ENCODE results near the gene DUSP6. TPM values are rescaled to one million over a fixed set of nuclear protein-coding genes. Genes with fewer than 3 reads are reported as not detected.

The DUSP6 gene
- total and polyA plus RNA-seq, 10 of the 15 experiments (the other 5 are each of a cell fraction or from before 2014, with no cell fraction given): 0.02 to 0.69 (median 0.07) TPM; not detected in 1

- 69% methylated on average over 4 of the region's 4 CpGs for WGBS (ENCODE audit: insufficient coverage, insufficient replicate concordance, low lambda C conversion rate, missing lambda C conversion rate)
- CTCF ChIA-PET: no interaction called here
These were observed 43.4 kb upstream of the DUSP6 start for GRCh38 chr12:89395712-89396111.

More at GRCh38 chr12:89395712-89396111, 43.4 kb upstream of the DUSP6 start:
- ChIA-PET RAD21 (ENCODE audit: unreplicated experiment) (no interaction called here), SMC1A (ENCODE audit: uncharacterized antibody, unreplicated experiment) (no interaction called here), POLR2A (no interaction called here)
- Histone ChIP-seq H4K20me1 (ENCODE audit: control insufficient read depth, insufficient read depth) (no peaks in the 10 kb centered on the region), H3K9me3 (replicated peaks; ENCODE audit: control insufficient read depth, insufficient read depth, low read length) (no peaks in the 10 kb centered on the region), H3K36me3 (ENCODE audit: control insufficient read depth in 2 of 2, insufficient read depth in 2 of 2, low read length in 1 of 2) (no peaks in the 10 kb centered on the region), H2AFZ (ENCODE audit: control insufficient read depth, low read depth, low read length) (no peak overlapping the region), H3K4me2 (ENCODE audit: control insufficient read depth, insufficient read depth) (no peak overlapping the region), H3K79me2 (ENCODE audit: control insufficient read depth, insufficient read depth, low read length) (no peaks in the 10 kb centered on the region), H3K27ac (ENCODE audit: control insufficient read depth, insufficient read depth) (no peak overlapping the region), H3K9ac (ENCODE audit: control insufficient read depth, insufficient read depth, low read length) (no peak overlapping the region), H3K4me1 (ENCODE audit: control insufficient read depth, insufficient read depth, low read length) (no peaks in the 10 kb centered on the region), H3K27me3 (replicated peaks in 1 of 2; ENCODE audit: control insufficient read depth in 2 of 2, insufficient read depth in 2 of 2, low read length in 1 of 2) (no peaks in the 10 kb centered on the region), H3K4me3 (no peak overlapping the region)
- FAIRE-seq (no peak), ATAC-seq (no peak), DNase-seq (ENCODE audit: low read depth, low spot score) (no peak)
- BruUV-seq (replicated peaks): no TSS peak
- TF ChIP-seq ATF3 (IDR thresholded peaks at IDR 0.05; ENCODE audit: borderline replicate concordance, extremely low read depth, low read depth, low read length) (no peak), RBBP5 (conservative IDR thresholded peaks at IDR 0.05) (no peak), E4F1 (IDR thresholded peaks at IDR 0.05; ENCODE audit: borderline replicate concordance, partially characterized antibody) (no peak), SIN3A (IDR thresholded peaks at IDR 0.05; ENCODE audit: low read depth, low read length) (no peak), NFYB (IDR thresholded peaks at IDR 0.05; ENCODE audit: insufficient read depth, low read depth, low read length) (no peak), ATF2 (IDR thresholded peaks at IDR 0.05; ENCODE audit: low read length) (no peak)
- intact Hi-C loops (cut with micrococcal nuclease; ENCODE audit: unreplicated experiment): no loop called here
- in situ Hi-C loops (cut with MboI): no loop called here
